CD1c-positive myeloid dendritic cell (primary cell): ENCODE results near the gene CNTNAP5.

ENCODE experiments used
- DNase-seq: peaks from one replicate; pipeline ENCODE4 v3.0.0-alpha.2; 2016; ENCODE audit errors: extremely low spot score

The CNTNAP5 gene

DNA sequence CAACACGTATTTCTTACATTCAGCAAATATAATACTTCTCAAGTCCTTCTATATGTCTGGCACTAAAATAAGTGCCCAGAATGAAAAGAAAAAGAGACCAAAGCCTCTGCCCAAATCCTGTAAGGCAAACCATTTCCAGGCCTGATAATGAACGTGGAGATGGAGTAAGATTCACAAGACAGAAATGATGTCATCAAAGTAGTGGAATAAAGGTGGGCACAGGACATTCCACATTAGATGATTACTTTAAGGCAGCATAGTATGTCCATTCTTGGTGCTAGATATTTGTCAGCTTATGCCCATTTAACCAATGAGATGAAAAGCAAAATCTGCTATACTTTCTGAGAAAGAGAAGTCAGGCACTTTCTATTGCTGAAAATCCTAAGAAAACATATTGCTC is 38.5 kb downstream of the CNTNAP5 start:
- no peak for DNase-seq

DNA sequence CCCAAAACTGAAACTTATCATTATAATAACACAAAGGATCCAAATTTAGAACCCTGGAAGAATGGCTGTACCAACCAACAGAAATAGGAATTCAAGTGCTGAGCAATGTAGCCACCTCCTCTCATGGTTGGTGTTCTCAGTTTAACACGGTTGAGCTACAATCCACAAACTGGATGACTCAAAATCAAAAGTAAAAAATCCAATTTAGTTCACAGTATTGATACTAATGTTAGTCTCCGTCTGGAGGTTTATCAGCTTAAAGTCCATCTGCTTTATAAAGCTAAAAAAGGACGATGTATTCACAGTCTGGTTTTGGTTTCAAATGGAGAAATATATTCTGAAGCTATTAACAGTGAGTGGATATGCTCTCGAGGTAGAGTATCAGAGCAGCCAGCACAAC is 40.5 kb downstream of the CNTNAP5 start:
- no peak for DNase-seq

DNA sequence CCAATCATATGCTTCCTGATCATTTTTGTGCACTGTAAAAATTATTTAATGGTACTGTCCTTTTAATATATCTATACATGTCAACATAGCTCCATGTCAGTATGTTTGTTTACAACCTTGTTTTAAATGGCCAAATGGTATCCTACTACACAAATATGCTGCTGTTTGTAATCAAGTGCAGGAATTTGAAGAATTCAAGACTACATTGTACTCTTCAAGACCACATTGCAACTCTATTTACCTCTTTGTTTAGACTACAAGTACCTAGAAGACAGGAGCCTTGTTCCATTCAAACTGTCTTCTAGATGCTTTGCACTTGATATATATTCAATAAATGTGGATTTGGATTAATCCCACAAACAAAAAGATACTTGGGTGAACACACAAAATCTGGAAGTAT is 41.7 kb downstream of the CNTNAP5 start:
- DNase-seq, result no peak

DNA sequence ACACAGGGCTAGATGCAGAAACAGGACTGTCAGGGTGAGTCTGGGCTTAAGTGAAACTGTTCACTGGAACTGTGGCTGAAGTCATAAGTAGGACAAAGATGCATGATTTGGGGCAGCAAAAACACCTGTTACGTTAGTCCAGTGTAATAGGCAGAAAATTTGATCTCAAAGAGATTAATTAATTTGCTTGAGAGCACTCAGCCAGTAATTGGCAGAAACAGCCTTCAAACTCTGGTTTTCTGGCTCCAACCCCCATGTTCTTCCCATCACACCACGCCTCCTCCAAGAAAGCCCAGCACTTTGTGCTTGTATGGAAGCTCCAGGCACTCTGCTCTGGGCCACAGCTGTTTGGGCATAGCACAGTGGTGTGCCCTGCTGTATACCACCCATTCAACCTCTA is 54.0 kb downstream of the CNTNAP5 start:
- DNase-seq, result no peak

DNA sequence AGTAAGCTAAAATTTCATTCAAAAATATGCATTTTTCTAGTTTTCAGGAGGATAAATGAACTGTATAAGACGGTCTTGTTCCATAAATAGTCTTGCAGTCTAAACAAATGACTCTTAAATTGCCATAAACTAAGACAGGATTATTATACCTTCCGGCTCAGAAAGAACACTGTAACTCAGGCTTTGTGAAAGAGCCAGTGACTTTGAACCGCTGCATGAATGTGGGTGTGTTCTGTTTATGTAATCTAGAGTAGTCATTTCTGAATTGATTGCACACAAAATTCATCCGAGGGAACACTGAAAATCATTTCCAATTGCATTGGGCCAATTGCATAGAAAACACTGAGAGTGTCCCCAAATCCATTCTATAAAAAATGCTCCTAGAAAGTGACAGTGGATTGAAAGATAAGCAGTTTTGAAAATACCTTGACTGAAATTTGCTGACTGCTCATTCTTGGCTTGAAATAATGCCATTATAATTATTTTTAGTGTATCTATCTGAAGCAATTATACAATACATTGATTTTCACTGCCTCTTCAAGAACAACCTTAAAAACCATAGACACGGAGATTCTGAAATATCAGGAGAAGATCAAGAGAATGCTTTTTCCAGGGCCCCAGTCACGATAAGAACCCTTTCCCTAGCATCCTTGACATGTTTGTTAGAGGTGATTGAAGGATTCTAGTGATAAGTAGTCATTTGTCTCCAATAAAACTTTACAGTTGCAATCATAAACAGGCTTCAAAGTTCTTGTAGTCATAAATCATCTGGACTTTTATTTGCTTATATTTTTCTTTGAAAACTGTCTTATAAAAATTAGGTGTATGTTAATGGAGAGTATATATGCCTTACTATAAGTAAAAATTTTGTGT is 55.4 kb downstream of the CNTNAP5 start:
- DNase-seq, result no peak

DNA sequence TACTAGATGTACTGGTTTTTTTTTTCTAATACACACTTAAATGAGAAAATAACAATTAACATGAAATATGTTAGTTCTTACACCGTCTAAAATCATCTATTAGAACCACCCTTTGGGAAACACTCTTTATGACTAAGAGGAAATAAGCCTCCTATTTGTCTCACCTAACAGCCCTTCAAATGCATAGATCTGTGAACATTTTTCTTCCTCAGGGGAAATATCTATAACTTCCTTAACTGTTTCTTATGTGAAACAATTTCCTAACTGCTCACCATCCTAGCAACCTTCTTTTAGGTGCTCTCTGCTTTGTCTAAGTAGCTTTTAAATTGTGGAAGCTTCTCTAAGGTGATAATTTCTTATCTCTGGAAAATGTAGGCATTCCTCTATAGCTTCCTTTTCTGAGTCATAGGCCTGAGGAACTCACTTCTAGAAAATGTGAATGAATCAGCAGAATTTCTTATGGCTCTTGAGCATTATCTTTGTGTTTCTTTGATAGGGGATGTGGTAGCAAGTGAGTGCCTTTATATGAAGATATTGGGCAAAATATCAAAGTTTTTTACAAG is 56.1 kb downstream of the CNTNAP5 start:
- no peak for DNase-seq

DNA sequence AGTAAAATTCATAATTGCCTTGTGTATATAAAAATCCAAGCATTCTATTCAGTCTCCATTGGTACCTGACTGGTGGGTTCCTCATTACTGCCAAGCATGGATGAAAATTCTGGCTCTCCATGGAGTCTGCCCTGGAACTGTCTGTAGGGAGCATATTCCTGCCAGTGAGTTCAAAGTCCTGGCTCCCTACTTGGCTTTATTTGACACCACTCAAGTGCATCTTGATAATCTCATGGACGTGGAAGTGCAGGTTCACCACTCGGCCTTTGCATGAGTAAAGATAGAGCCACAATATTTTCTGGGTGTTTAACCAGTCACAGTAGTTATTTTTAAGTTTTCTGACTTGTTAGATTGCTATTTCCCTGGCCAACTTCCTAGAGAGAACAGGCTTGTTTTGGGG is 63.5 kb downstream of the CNTNAP5 start:
- DNase-seq, result no peak

DNA sequence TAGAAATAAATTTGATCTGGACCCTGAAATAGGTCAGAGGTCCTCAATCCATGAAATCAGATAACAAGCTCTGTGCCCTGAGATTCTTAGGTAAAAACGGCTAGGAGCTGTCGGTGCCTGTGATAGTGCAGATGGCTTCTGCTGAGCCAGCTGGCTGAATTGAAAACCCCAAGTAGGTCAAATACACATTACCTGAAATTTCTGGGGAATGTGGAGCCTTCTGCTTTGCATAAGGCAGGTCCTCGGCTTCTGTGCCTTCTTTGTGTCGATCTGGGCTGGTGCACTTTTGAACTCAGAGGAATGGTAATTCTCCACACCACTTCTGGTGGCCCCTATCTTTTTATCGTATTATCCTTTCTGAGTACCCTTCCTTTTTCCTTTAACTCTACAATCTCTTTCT is 66.6 kb downstream of the CNTNAP5 start:
- DNase-seq, result no peak

DNA sequence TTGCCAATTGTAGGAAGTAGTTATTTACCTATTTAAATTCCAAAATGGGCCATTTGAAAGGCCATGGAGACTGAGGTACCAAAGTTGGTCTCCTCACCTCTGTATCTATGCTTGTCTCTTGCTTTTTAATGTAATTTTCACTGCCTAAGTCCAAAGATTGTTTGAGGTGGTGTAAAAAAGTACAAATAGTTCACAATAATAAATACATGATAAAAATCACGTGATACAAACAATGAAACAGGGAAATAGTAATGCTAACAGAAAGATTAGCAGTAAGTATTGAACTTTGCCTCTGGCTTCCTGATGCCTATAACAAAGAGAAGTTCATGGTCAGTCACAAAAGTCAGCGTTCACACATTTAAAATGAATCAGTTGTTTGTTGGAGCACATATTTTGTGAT is 67.6 kb downstream of the CNTNAP5 start:
- DNase-seq, result no peak

DNA sequence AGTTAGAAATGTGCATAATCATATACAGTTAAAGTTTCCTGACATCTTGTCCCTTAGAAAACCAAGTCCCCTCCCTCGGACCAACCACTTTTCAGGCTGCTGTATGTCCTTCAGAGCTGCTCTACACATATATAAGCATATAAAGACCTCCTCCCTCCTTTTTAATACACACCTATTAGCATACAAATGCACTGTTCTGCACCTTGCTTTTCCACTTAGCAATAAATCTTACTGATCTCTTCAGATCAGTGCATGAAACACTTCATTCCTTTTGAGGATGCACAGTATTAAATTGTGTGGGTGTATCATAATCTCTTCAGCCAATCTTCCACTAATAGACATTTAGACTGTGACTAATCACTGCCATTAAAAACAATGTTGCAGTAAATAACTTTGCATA is 79.8 kb downstream of the CNTNAP5 start:
- no peak for DNase-seq

DNA sequence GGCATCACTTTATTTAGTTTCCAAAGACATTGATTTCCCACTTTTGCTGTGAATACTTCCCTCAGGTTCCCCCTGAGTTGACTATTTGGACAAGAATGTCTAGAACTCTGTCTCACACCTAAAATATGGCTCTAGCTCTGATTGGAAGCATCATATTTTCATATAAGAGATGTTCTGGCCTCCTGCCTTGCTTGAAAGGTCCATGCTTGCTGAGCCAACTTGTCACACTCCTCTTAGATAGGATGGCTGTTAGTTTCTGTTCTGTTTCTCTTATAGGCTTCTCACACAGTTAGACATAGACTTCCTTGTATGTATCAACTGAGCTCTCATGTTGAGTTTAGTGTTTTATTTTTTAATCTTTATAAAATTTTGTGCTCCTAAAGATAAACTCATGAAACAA is 87.1 kb downstream of the CNTNAP5 start:
- no peak for DNase-seq

DNA sequence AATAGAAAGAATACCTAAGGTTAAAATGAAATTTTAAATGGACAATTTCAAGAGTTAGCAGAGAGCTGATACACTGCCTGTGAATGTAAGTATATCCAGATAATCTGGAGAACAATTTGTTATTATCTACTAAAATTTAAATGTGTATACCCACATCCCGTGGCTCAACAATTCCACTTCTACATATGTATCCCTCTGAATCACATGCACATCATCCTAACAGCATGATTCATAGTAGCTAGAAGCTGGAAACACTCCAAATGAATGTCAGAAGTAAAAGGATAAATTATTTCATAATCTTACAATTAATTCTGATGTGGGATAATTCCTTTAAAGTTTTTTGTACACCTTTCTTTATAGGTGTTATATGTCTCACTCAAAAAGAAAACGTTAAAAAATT is 87.9 kb downstream of the CNTNAP5 start:
- no peak for DNase-seq

DNA sequence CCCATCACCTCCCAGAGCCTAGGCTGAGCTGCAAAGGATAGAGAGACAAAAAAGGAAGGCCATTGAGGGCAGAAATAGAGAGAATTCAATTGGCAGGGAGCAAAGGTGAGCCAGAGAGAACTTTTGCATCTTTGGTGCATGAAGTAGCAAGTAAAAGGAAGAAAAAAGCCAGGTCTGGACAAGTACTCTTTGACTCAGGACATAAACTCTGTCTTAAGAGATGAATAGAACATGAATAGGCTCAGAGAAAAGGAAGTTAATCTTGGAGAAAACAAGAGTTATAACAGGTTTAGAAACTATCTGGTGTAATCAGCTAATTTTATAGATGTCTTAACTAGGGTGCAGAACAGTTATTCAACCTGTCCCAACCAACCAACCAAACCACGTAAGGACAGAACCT is 95.2 kb downstream of the CNTNAP5 start:
- DNase-seq, result no peak

DNA sequence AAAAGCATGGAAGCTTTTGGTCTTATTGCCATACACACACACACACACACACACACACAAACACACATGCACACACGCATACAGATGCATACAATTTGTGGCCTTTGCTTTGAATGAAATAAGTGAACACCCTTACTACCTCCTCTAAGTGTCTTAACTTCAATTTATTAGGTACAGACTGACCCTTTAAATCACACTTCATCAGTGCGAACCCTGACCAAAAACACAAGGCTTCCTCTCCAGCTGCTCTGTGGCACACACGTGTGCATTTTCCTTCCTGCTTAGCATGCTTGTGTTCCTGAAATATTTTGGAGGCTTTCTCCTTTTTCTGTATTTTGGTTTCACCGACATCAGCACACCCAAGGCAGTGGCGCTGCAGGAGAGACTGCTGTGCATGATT is 96.0 kb downstream of the CNTNAP5 start:
- DNase-seq, result no peak

DNA sequence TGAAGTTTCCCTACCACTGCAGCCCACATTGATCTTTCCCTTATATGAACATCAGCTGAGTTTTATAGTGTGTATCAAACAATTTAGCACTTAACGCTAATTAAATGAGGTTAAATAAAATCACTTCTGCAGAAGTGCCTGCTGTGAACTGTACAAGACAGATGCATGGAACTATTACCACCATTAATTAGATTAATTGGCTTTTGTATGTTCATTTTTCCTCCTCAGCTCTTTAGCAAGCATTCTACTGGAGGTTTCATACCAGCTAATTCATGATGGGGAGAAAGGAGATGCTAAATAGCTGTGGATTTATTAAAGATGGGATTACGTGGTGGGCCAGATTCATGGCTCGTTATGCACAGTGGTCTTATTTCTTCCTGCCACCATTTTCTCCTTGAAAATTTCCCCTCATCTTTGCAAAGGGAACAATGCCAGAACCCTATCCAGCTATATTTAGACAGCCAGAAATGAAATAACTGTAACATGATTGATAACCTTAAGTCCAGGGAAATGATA is 96.7 kb downstream of the CNTNAP5 start:
- no peak for DNase-seq

DNA sequence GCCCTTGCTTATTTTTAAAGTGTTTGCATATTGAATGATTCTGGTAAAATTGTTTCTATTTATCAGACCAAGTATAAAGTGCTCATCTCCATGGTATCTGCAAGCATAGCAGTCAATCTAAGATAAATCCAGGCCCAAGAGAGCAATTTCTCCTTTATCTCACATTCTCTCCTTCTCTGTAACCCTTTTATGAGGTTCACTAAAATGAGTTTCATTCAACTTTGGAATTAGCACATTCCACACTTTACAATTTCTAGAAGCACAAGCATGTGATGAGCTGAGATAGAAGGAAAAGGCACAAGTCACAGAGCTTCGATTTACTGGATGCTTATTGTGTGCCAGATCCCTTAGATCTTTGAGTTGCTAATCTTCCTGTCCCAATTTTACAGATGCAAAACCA is 97.3 kb downstream of the CNTNAP5 start:
- no peak for DNase-seq

DNA sequence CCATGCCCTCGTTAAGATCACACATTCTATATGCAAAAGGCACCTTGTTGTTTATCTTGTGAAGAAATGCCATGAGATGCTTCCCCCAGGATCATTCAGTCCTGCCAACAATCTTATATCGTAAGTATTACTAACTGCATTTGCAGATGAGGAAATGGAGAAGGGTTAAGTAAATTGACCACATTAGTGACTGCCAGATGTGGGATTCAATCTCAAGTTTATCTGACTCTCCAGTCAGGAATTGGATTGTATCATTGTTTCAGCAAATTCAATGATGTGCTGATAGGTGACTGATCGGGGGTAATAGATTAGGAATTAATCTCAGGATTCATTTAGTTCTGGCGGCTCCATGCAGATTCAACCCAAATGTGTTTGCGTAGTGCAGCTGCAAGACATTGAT is 106.2 kb downstream of the CNTNAP5 start:
- DNase-seq, result no peak

DNA sequence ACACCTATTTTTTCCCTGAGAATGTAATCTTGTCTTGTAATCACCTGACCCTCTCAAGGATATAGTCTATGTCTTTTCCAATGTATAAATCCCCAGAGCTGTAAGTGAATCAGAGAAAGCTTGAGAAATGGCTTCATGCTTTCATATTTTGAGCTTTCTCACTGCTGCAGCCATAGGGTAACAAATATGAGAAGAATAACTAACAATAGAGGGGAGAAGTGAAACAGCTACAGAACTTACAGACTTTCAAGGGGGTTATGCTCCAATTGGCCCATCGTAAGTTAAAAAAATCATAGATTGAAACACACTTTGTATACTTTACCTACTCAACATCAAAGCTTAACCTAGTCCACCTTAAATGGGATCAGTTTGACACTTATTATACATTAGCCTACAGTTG is 111.0 kb downstream of the CNTNAP5 start:
- no peak for DNase-seq

DNA sequence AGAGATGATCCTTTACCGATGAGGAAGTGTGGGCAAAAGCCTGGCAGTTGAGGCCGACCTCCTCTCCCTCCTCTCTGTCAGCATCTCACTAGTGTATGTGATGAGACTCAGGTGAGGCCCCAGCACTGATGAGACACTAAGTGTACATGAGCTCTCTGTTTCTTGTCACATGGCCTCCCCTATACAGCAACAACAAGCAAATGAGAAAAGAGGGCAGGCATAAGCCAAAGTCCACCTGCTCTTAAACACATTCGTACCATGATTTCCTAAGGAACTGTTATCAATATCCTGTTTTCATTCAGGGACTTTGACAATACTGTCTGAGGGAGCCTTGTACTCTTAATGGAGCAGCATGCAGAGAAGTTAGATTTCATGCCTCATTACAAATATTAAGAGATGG is 113.0 kb downstream of the CNTNAP5 start:
- DNase-seq, result no peak

DNA sequence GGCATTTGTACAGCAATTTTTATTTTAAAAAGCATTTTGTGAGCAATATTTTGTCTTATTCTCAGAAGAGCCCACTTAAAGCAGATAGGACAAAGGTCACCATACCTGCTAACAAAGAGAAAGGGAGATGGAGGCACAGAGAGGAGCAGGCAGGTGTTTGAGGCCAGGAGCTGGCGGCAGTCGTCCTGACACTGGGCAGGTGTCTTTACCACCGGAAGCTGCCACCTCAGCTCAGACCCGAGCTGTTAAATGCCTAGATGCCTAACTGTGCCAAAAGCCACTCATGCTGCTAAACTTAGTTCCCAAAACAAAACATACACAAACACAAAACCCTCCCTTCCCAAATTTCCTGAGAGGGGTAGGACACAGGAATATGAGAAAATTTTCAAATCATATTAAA is 120.9 kb downstream of the CNTNAP5 start:
- DNase-seq, result no peak

DNA sequence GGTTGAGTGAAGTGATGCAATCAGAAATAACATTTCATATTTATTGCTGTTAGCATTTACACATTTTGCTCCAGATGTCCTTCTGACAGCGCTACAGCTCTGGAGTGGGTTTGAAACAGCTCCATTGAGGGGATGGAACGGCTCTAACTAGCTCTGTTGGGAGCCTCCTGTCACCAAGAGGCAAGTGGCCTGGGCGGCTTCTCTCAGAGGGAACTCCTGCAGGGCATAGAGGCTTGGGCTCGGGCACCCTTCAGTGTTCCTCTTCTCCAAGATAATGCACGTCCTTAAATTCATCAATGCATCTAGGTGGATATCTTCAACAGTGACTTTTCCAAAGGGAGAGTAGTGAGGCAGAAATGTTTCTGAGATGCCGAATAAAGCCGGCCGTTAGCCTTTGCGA is 122.5 kb downstream of the CNTNAP5 start:
- no peak for DNase-seq

DNA sequence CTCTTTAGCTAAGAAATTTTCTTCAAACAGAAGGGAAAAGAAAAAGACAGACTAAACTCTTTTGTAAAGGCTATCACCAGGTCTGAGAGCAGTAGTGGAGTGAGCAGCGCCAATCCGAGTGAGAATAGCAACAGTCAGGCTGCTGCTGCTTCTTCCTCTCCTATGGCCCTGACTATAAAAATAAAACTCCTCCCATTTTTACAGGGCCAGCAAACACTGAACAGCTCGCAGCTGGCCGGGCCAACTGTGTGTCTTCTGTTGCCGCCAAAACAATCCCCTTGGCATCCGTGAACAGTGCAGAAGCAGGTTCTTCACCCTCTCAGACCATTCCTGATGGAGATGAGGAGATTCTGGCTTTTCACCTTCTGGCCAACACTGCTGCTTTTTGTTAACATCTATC is 124.5 kb downstream of the CNTNAP5 start:
- no peak for DNase-seq

DNA sequence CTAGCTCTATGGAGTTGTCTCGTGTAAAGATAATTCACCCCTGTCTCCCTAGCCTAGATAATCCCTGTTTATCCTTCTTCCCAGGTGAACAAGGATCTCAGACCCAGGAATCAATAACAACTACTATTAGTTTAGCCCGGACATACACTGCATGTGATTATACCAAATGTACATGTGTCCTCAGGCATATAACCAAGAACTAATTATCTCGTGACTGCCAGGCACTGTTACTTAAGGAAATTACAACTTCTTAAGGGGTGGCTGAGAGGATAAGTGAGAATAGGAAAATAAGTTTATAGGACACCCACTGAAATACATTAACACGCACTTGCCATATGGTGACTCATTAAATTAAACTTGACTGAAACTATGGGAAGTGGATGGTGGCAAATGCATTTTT is 126.6 kb downstream of the CNTNAP5 start:
- DNase-seq, result no peak

DNA sequence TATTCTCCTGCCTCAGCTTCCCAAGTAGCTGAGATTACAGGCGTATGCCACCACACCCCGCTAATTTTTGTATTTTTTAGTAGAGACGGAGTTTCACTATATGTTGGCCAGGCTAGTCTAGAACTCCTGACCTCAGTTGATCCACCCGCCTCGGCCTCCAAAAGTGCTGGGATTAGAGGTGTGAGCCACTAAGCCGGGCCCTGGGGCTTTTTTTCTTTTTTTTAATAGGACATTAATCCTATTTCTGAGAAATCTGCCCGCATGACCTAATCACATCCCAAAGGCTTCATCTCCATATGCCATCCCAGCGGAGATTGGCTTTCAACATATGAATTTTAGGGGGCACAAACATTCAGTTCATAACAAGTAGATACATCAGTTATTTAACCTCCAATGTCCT is 128.6 kb downstream of the CNTNAP5 start:
- no peak for DNase-seq
